HepG2 (cell line): ENCODE results near the gene NCKAP1. TPM values are rescaled to one million over a fixed set of nuclear protein-coding genes. Genes with fewer than 3 reads are reported as not detected.

Experiments
- ATF1 ChIP-seq: IDR thresholded peaks from 2 replicates; pipeline ENCODE4 v1.6.1; 2016; ENCODE audit warnings: mild to moderate bottlenecking, control low read depth
- EEA1 ChIP-seq: sonication (generic); formaldehyde crosslinking; IDR thresholded peaks from 2 replicates; pipeline ENCODE4 v1.5.1; 2020; ENCODE audit warnings: mild to moderate bottlenecking, missing genetic modification reagents, borderline replicate concordance
- FOXA1 ChIP-seq, 2 experiments: fragments of 450-650 bp in 1 of 2; sonication (generic) in 1 of 2; formaldehyde crosslinking in 1 of 2; IDR thresholded peaks; 2 replicates each; pipeline versions ENCODE4 v1.4.0 to v1.6.1; 2016 to 2020; ENCODE audit warnings: missing genetic modification reagents in 1 of 2
- HOMEZ ChIP-seq: IDR thresholded peaks from 2 replicates; pipeline ENCODE4 v1.6.1; 2016; ENCODE audit warnings: low read depth
- KDM3A ChIP-seq: IDR thresholded peaks from 2 replicates; pipeline ENCODE4 v1.6.1; 2018; ENCODE audit warnings: low read depth, missing compliant biosample characterization
- KLF15 ChIP-seq: sonication (generic); formaldehyde crosslinking; IDR thresholded peaks from 2 replicates; pipeline ENCODE4 v1.8.1; 2023; ENCODE audit warnings: borderline replicate concordance, mild to moderate bottlenecking, inconsistent platforms, missing genetic modification reagents, mixed read lengths
- MED1 ChIP-seq: sonication (generic); formaldehyde crosslinking; IDR thresholded peaks from 2 replicates; pipeline ENCODE4 v1.4.0; 2020; ENCODE audit warnings: missing genetic modification reagents
- MZF1 ChIP-seq: sonication (generic); formaldehyde crosslinking; IDR thresholded peaks from 2 replicates; pipeline ENCODE4 v1.8.1; 2023; ENCODE audit warnings: mild to moderate bottlenecking, missing genetic modification reagents, borderline replicate concordance
- NFATC3 ChIP-seq: sonication (generic); formaldehyde crosslinking; IDR thresholded peaks from 2 replicates; pipeline ENCODE4 v1.5.1; 2020; ENCODE audit warnings: mild to moderate bottlenecking, missing genetic modification reagents
- ONECUT2 ChIP-seq: sonication (generic); formaldehyde crosslinking; IDR thresholded peaks from 2 replicates; pipeline ENCODE4 v1.4.0; 2020; ENCODE audit warnings: missing genetic modification reagents
- SOX5 ChIP-seq: IDR thresholded peaks from 2 replicates; pipeline ENCODE4 v1.6.1; 2016; ENCODE audit warnings: borderline replicate concordance
- SP1 ChIP-seq, 2 experiments: fragments of 450-650 bp in 1 of 2; sonication (generic) in 1 of 2; formaldehyde crosslinking in 1 of 2; IDR thresholded peaks; 2 replicates each; pipeline versions ENCODE4 v1.4.0 to v1.6.1; 2016 to 2020; ENCODE audit warnings: missing genetic modification reagents in 1 of 2
- THAP11 ChIP-seq: IDR thresholded peaks from 2 replicates; pipeline ENCODE4 v1.6.1; 2016; ENCODE audit warnings: missing biosample characterization, missing genetic modification reagents
- ZBTB1 ChIP-seq: sonication (generic); formaldehyde crosslinking; IDR thresholded peaks from 2 replicates; pipeline ENCODE4 v1.4.0; 2020; ENCODE audit warnings: missing genetic modification reagents, borderline replicate concordance
- ZMYM3 ChIP-seq: sonication (generic); formaldehyde crosslinking; IDR thresholded peaks from 2 replicates; pipeline ENCODE4 v1.5.1; 2020; ENCODE audit warnings: mild to moderate bottlenecking, missing genetic modification reagents
- ZNF20 ChIP-seq: sonication (generic); formaldehyde crosslinking; IDR thresholded peaks from 2 replicates; pipeline ENCODE4 v1.4.0; 2020; ENCODE audit warnings: mild to moderate bottlenecking, moderate library complexity, missing genetic modification reagents
- ZNF234 ChIP-seq: sonication (generic); formaldehyde crosslinking; conservative IDR thresholded peaks from 2 replicates; pipeline ENCODE4 v1.5.1; 2020; ENCODE audit warnings: mild to moderate bottlenecking, missing genetic modification reagents
- ZNF292 ChIP-seq: sonication (generic); formaldehyde crosslinking; IDR thresholded peaks from 2 replicates; pipeline ENCODE4 v1.8.1; 2022; ENCODE audit warnings: mild to moderate bottlenecking, low read depth, missing genetic modification reagents, borderline replicate concordance
- ZNF33A ChIP-seq: sonication (generic); formaldehyde crosslinking; IDR thresholded peaks from 2 replicates; pipeline ENCODE4 v1.5.1; 2020; ENCODE audit warnings: missing genetic modification reagents, mild to moderate bottlenecking, moderate library complexity, borderline replicate concordance
- ZNF512 ChIP-seq: sonication (generic); formaldehyde crosslinking; IDR thresholded peaks from 2 replicates; pipeline ENCODE4 v1.4.0; 2020; ENCODE audit warnings: mild to moderate bottlenecking, missing genetic modification reagents
- ZNF557 ChIP-seq: sonication (generic); formaldehyde crosslinking; IDR thresholded peaks from 2 replicates; pipeline ENCODE4 v1.4.0; 2020; ENCODE audit warnings: missing genetic modification reagents
- ZNF609 ChIP-seq: sonication (generic); formaldehyde crosslinking; IDR thresholded peaks from 2 replicates; pipeline ENCODE4 v1.4.0; 2020; ENCODE audit warnings: mild to moderate bottlenecking, missing genetic modification reagents, borderline replicate concordance
- ZNF709 ChIP-seq: sonication (generic); formaldehyde crosslinking; IDR thresholded peaks from 2 replicates; pipeline ENCODE4 v1.5.0; 2020; ENCODE audit warnings: mild to moderate bottlenecking, missing genetic modification reagents
- polyA plus RNA-seq, 8 experiments: library from polyadenylated mRNA; depleted of rRNA in 3 of 8; stranded (reverse) in 7 of 8; unstranded in 1 of 8; fragments of >200 nt; fragmentation: Illumina TruSeq in 4 of 8; extraction: Trizol in 4 of 8; gene quantifications; 2 replicates each; pipeline versions ENCODE4 v1.2.1 to v1.2.3, GENCODE V29; 2011 to 2016; ENCODE audit warnings: low read depth in 4 of 8, missing spikeins in 1 of 8, mixed read lengths in 1 of 8; ENCODE audit not compliant: insufficient read depth in 1 of 8
- total RNA-seq, 5 experiments: library from RNA; depleted of rRNA; stranded (reverse); fragments of >200 nt; fragmentation: Illumina TruSeq; extraction: Trizol; gene quantifications; 2 replicates each; pipeline ENCODE4 v1.2.3, GENCODE V29; 2016; ENCODE audit warnings: low read depth in 1 of 5

Gene NCKAP1
- total and polyA plus RNA-seq, 2 of the 13 experiments (the other 11 are each of a cell fraction or from before 2014, with no cell fraction given), result 72.1 to 96.3 TPM

- TF ChIP-seq ZNF609 (CRISPR knock-in tag) (no peak), ZNF709 (no peak), EEA1 (CRISPR knock-in tag) (no peak), ZNF292 (no peak), ATF1 (CRISPR knock-in tag) (peak; percentile 49; the same call in 1 of the 2 replicates), NFATC3 (CRISPR knock-in tag) (no peak), ZMYM3 (CRISPR knock-in tag) (no peak), ZNF512 (CRISPR knock-in tag) (no peak), HOMEZ (CRISPR knock-in tag) (peak; percentile 74; the same call in 1 of the 2 replicates), FOXA1 (IDR thresholded peaks at IDR 0.05) (no peak), FOXA1 (CRISPR knock-in tag; IDR thresholded peaks at IDR 0.05) (no peak), ZNF234 (no peak), KDM3A (CRISPR knock-in tag) (no peak), KLF15 (CRISPR knock-in tag) (no peak), MZF1 (no peak), ZBTB1 (no peak), THAP11 (CRISPR knock-in tag) (0 out of 2 replicates have a peak, but pooled peaks have one; percentile 48), ONECUT2 (CRISPR knock-in tag) (no peak), ZNF557 (no peak), SP1 (IDR thresholded peaks at IDR 0.05) (no peak), SP1 (CRISPR knock-in tag; IDR thresholded peaks at IDR 0.05) (no peak), SOX5 (CRISPR knock-in tag) (peak; percentile 45; the same call in 1 of the 2 replicates), ZNF20 (CRISPR knock-in tag) (no peak), MED1 (no peak), ZNF33A (no peak)
Observed at GRCh38 chr2:182890773-182891378, 147.4 kb downstream of the NCKAP1 start (continued).
